Effector memory CD4-positive, alpha-beta T cell (primary cell): ENCODE results near the gene TIGD3.

Experiments
- DNase-seq, 3 donors: peaks; one replicate each; pipeline ENCODE4 v3.0.0-alpha.2; 2020
- H3K27ac ChIP-seq: 2 replicates; pipeline ENCODE4 v1.7.0; 2013; ENCODE audit warnings: mild to moderate bottlenecking, low read length, moderate library complexity; ENCODE audit not compliant: insufficient read depth, poor library complexity, severe bottlenecking
- H3K27me3 ChIP-seq: replicated peaks from 2 replicates; pipeline ENCODE4 v1.7.0; 2013; ENCODE audit warnings: mild to moderate bottlenecking, low read length; ENCODE audit not compliant: insufficient read depth, control insufficient read depth, poor library complexity, severe bottlenecking
- H3K36me3 ChIP-seq: 2 replicates; pipeline ENCODE4 v1.7.0; 2013; ENCODE audit warnings: mild to moderate bottlenecking, low read length, moderate library complexity; ENCODE audit not compliant: control insufficient read depth, insufficient read depth
- H3K4me1 ChIP-seq: 2 replicates; pipeline ENCODE4 v1.7.0; 2013; ENCODE audit warnings: low read length, mild to moderate bottlenecking; ENCODE audit not compliant: control insufficient read depth, insufficient read depth, poor library complexity, severe bottlenecking
- H3K4me3 ChIP-seq: 2 replicates; pipeline ENCODE4 v1.7.0; 2013; ENCODE audit warnings: low read length, low read depth, mild to moderate bottlenecking; ENCODE audit not compliant: insufficient read depth, poor library complexity, severe bottlenecking
- H3K9me3 ChIP-seq: 2 replicates; pipeline ENCODE4 v1.7.0; 2013; ENCODE audit warnings: mild to moderate bottlenecking, low read length, moderate library complexity; ENCODE audit not compliant: control insufficient read depth

TIGD3 gene

DNA sequence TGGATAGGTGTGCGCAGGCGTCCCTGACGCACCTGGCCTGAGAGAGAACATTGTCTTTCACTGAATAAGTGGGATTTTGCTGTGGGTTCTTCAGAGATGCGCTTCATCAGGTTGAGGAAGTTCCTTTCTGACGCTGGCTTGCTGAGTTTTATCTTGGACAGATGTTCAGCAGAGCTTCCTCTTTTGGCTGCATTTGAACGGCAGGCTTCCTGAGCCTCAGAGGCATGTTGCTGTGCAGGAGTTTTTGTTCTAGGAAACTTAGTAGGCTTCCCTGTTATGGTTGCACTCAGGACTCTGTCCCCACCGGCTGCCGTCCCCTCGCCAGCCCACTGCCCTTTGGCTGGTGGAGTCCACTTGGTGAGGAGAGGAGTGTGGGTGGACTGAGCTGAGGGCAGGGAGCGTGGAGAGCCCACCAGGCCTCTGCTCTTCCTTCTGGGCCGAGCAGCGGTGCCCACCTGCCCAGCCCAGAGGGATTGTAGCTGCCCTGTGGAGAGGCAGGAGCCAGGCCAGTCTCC lies 49.1 kb downstream of the TIGD3 start:
- no peak overlapping the region for H3K4me3 ChIP-seq

DNA sequence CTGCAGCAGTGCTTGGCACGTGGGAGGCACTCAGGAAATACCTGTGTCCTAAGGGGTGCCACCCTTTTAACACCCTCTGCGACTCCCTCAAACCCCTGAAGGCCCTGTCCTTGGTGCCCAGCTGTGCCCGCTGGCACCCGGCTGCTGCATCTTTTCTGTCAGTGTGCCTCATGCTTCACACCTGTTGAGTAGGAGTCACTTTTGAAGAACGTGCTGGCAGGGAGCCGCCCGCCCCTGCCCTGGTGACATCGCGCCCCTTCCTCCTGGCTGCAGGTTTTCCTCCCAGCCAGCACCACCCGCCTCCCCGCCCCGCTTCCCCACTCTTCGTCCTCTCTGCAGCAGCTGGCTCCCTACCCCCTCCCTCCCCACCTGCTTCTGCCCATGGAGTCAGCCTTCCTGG lies 49.7 kb downstream of the TIGD3 start:
- no peaks in the 10 kb centered on the region for H3K9me3 ChIP-seq
- H3K4me1 ChIP-seq = no peaks in the 10 kb centered on the region
- H3K27ac ChIP-seq = no peak overlapping the region
- H3K27me3 ChIP-seq = no peaks in the 10 kb centered on the region
- DNase-seq = no peak
- H3K36me3 ChIP-seq = peaks cover 40% of the 10 kb centered on the region
- H3K4me3 ChIP-seq = no peak overlapping the region

More for the DNA sequence above, 49.1 kb downstream of the TIGD3 start:
- no peak for DNase-seq
- peaks cover 36% of the 10 kb centered on the region for H3K36me3 ChIP-seq
- no peak overlapping the region for H3K27ac ChIP-seq
- no peaks in the 10 kb centered on the region for H3K4me1 ChIP-seq
- no peaks in the 10 kb centered on the region for H3K9me3 ChIP-seq
- H3K27me3 ChIP-seq = no peaks in the 10 kb centered on the region

DNA sequence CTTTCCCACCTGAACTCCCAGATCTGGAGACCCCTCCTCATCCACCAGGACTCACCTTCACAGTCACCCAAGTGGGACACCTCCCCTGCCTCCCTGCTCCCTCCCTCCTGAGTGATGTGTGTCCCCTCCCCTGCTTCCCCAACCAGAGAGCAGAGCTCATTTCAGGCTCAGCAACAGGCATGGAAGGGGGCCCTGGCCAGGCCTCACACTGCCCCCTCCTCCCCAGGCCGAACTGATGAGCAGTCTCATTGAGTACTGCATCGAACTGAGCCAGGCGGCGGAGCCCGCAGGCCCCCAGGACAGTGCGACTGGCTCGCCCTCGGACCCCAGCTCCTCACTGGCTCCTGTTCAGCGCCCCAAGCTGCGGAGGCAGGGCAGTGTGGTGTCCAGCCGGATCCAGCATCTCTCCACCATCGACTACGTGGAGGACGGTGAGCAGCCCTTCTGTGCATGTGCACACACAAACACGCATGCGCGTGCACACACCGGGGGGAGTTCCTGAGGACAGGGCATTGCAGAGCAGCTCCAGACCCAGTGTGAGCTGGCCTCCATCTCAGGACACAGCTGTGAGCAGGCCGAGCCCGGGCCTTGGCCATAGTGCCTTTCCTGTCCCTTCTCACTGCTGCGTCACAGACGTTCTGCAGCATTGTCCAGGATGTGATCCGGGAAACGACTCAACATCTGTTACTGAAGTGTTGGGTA lies 50.2 kb downstream of the TIGD3 start:
- Histone ChIP-seq H3K27me3 (no peaks in the 10 kb centered on the region), H3K4me3 (no peak overlapping the region), H3K27ac (no peak overlapping the region), H3K4me1 (no peaks in the 10 kb centered on the region), H3K9me3 (no peaks in the 10 kb centered on the region), H3K36me3 (peaks cover 37% of the 10 kb centered on the region)
- DNase-seq = no peak
